BLaER1 (cell line): Measurements from ENCODE around the gene ZBTB25.

ENCODE experiments used
- H3K27ac ChIP-seq: shearing (Covaris generic); formaldehyde crosslinking; 2 replicates; pipeline ENCODE4 v1.8.1; 2022
- H3K27me3 ChIP-seq: shearing (Covaris generic); formaldehyde crosslinking; 2 replicates; pipeline ENCODE4 v1.8.1; 2022
- H3K36me3 ChIP-seq: shearing (Covaris generic); formaldehyde crosslinking; 2 replicates; pipeline ENCODE4 v1.8.1; 2022
- H3K4me1 ChIP-seq: shearing (Covaris generic); formaldehyde crosslinking; 2 replicates; pipeline ENCODE4 v1.8.1; 2022
- H3K4me2 ChIP-seq: shearing (Covaris generic); formaldehyde crosslinking; 2 replicates; pipeline ENCODE4 v1.8.1; 2022
- H3K4me3 ChIP-seq: shearing (Covaris generic); formaldehyde crosslinking; 2 replicates; pipeline ENCODE4 v1.8.1; 2022
- H3K9ac ChIP-seq: shearing (Covaris generic); formaldehyde crosslinking; 2 replicates; pipeline ENCODE4 v1.8.1; 2022
- H3K9me3 ChIP-seq: shearing (Covaris generic); formaldehyde crosslinking; 2 replicates; pipeline ENCODE4 v1.8.1; 2022
- H4K20me1 ChIP-seq: shearing (Covaris generic); formaldehyde crosslinking; 2 replicates; pipeline ENCODE4 v1.8.1; 2022
- Cebpa-rat ChIP-seq: shearing (Covaris generic); IDR thresholded peaks from 2 replicates; pipeline ENCODE4 v1.8.1; 2022

Gene ZBTB25

GRCh38 chr14:64503434-64504309 lies at the start of gene ZBTB25:
ZBTB25 (minus strand) TSS chr14:64503838; CDS start chr14:64490533, 13,305 bp downstream.
- Histone ChIP-seq H3K36me3 (peaks cover 7% of the 10 kb centered on the region; the same call in 1 of the 2 replicates), H3K27me3 (no peaks in the 10 kb centered on the region), H3K4me1 (peaks cover 63% of the 10 kb centered on the region), H3K9ac (peak within 1 kb of the TSS; percentile 100), H3K27ac (peak within 1 kb of the TSS; percentile 100), H3K4me3 (peak within 1 kb of the TSS; percentile 94), H3K9me3 (no peaks in the 10 kb centered on the region), H3K4me2 (peak within 1 kb of the TSS; percentile 94), H4K20me1 (peaks cover 50% of the 10 kb centered on the region)
- no peak for TF ChIP-seq Cebpa-rat

- Histone ChIP-seq H3K4me3 (no peak overlapping the region), H3K36me3 (no peaks in the 10 kb centered on the region), H3K4me1 (no peaks in the 10 kb centered on the region), H4K20me1 (no peaks in the 10 kb centered on the region), H3K27ac (no peak overlapping the region), H3K9ac (no peak overlapping the region), H3K27me3 (peaks cover 31% of the 10 kb centered on the region), H3K4me2 (no peak overlapping the region), H3K9me3 (peaks cover 12% of the 10 kb centered on the region; the same call in 1 of the 2 replicates)
- no peak for TF ChIP-seq Cebpa-rat
Observed at GRCh38 chr14:64550621-64551333, 47.1 kb upstream of the ZBTB25 start.

GRCh38 chr14:64549791-64550620 lies 46.4 kb upstream of the ZBTB25 start, which contains the start of gene PPP1R36:
PPP1R36 (plus strand) TSS chr14:64549961; CDS start chr14:64549998, 37 bp downstream.
- Histone ChIP-seq H4K20me1 (no peaks in the 10 kb centered on the region), H3K36me3 (no peaks in the 10 kb centered on the region), H3K4me1 (no peaks in the 10 kb centered on the region), H3K9ac (no peak within 1 kb of the TSS), H3K4me2 (peak within 1 kb of the TSS; percentile 67), H3K27me3 (peaks cover 31% of the 10 kb centered on the region), H3K9me3 (peaks cover 12% of the 10 kb centered on the region; the same call in 1 of the 2 replicates), H3K4me3 (peak within 1 kb of the TSS; percentile 55), H3K27ac (no peak within 1 kb of the TSS)
- TF ChIP-seq Cebpa-rat: no peak

- TF ChIP-seq Cebpa-rat: no peak
- Histone ChIP-seq H3K4me1 (no peaks in the 10 kb centered on the region), H3K27me3 (peaks cover 31% of the 10 kb centered on the region), H3K4me2 (no peak overlapping the region), H3K4me3 (no peak overlapping the region), H4K20me1 (no peaks in the 10 kb centered on the region), H3K9ac (no peak overlapping the region), H3K36me3 (no peaks in the 10 kb centered on the region), H3K9me3 (peaks cover 12% of the 10 kb centered on the region; the same call in 1 of the 2 replicates), H3K27ac (no peak overlapping the region)
Observed at GRCh38 chr14:64549016-64549415, 45.4 kb upstream of the ZBTB25 start.

- Histone ChIP-seq H3K27me3 (peaks cover 13% of the 10 kb centered on the region), H3K4me1 (no peaks in the 10 kb centered on the region), H3K4me2 (no peak overlapping the region), H3K36me3 (no peaks in the 10 kb centered on the region), H3K9ac (no peak overlapping the region), H3K27ac (no peak overlapping the region), H3K9me3 (peaks cover 27% of the 10 kb centered on the region), H4K20me1 (no peaks in the 10 kb centered on the region), H3K4me3 (no peak overlapping the region)
- no peak for TF ChIP-seq Cebpa-rat
Observed at GRCh38 chr14:64544607-64545312, 41.1 kb upstream of the ZBTB25 start.

- Histone ChIP-seq H3K27me3 (no peaks in the 10 kb centered on the region), H3K4me2 (no peak overlapping the region), H3K4me1 (peaks cover 10% of the 10 kb centered on the region), H3K36me3 (no peaks in the 10 kb centered on the region), H4K20me1 (no peaks in the 10 kb centered on the region), H3K9ac (no peak overlapping the region), H3K4me3 (no peak overlapping the region), H3K9me3 (peaks cover 23% of the 10 kb centered on the region), H3K27ac (no peak overlapping the region)
- no peak for TF ChIP-seq Cebpa-rat
Observed at GRCh38 chr14:64542836-64543201, 39.2 kb upstream of the ZBTB25 start.

GRCh38 chr14:64541972-64542835 lies 38.6 kb upstream of the ZBTB25 start:
- H4K20me1 ChIP-seq: no peaks in the 10 kb centered on the region
- no peak overlapping the region for H3K27ac ChIP-seq
- no peaks in the 10 kb centered on the region for H3K27me3 ChIP-seq
- no peak overlapping the region for H3K4me2 ChIP-seq
- 0 out of 2 replicates have a peak overlapping the region, but pooled peaks have one; percentile 70 for H3K4me3 ChIP-seq
- no peaks in the 10 kb centered on the region for H3K36me3 ChIP-seq
- H3K9me3 ChIP-seq: peaks cover 23% of the 10 kb centered on the region
- no peak overlapping the region for H3K9ac ChIP-seq
- no peak for TF ChIP-seq Cebpa-rat
- peaks cover 10% of the 10 kb centered on the region for H3K4me1 ChIP-seq

- Histone ChIP-seq H3K9ac (no peak overlapping the region), H3K27ac (no peak overlapping the region), H3K27me3 (no peaks in the 10 kb centered on the region), H3K4me2 (no peak overlapping the region), H4K20me1 (no peaks in the 10 kb centered on the region), H3K36me3 (no peaks in the 10 kb centered on the region), H3K9me3 (peaks cover 23% of the 10 kb centered on the region), H3K4me3 (peak overlapping the region; percentile 70), H3K4me1 (peaks cover 10% of the 10 kb centered on the region)
- TF ChIP-seq Cebpa-rat: no peak
Observed at GRCh38 chr14:64541261-64541971, 37.8 kb upstream of the ZBTB25 start.
